PC-9 (cell line): ENCODE results near the gene KRT27. TPM values are rescaled to one million over a fixed set of nuclear protein-coding genes. Genes with fewer than 3 reads are reported as not detected.

Experiments used
- BruUV-seq: library from RNA; stranded (reverse); fragments of 400-500 nt; replicated peaks from 2 replicates; lab custom pipeline; 2021; lab: Mats Ljungman, UMichigan
- CTCF ChIA-PET: fragments of 300-600 bp; sonication (Branson Sonifier 250); formaldehyde crosslinking; loops from one replicate; lab custom pipeline; 2022; ENCODE audit warnings: antibody characterized with exemption; lab: Charles Lee
- POLR2A ChIA-PET: fragments of 300-600 bp; sonication (Branson Sonifier 250); formaldehyde crosslinking; loops from one replicate; lab custom pipeline; 2022; ENCODE audit warnings: antibody characterized with exemption; ENCODE audit not compliant: unreplicated experiment; lab: Charles Lee
- DNase-seq, 2 experiments: peaks; one replicate each; pipeline versions ENCODE4 v3.0.0 to v3.0.0-alpha.2; 2015 to 2022; ENCODE audit warnings: mixed read lengths in 1 of 2
- H2AFZ ChIP-seq: fragments of 200-600 bp; sonication (generic); 2 replicates; pipeline ENCODE4 v1.8.1; 2017; ENCODE audit warnings: antibody characterized with exemption
- H3F3A ChIP-seq: fragments of 200-600 bp; sonication (generic); 2 replicates; pipeline ENCODE4 v1.8.1; 2017; ENCODE audit warnings: antibody characterized with exemption, mild to moderate bottlenecking, low read depth; ENCODE audit not compliant: insufficient read depth
- H3K27ac ChIP-seq: fragments of 200-600 bp; sonication (generic); 2 replicates; pipeline ENCODE4 v1.6.1; 2016; ENCODE audit warnings: mixed run types
- H3K27me3 ChIP-seq: fragments of 200-600 bp; sonication (generic); 2 replicates; pipeline ENCODE4 v1.6.1; 2016; ENCODE audit warnings: low read depth, mixed run types; ENCODE audit not compliant: insufficient read depth
- H3K36me3 ChIP-seq: fragments of 200-600 bp; sonication (generic); 2 replicates; pipeline ENCODE4 v1.6.1; 2016; ENCODE audit warnings: low read depth, mixed run types
- H3K4me1 ChIP-seq: fragments of 200-600 bp; sonication (generic); replicated peaks from 2 replicates; pipeline ENCODE4 v1.6.1; 2016; ENCODE audit warnings: mixed run types; ENCODE audit not compliant: insufficient read depth
- H3K4me2 ChIP-seq: fragments of 200-600 bp; sonication (generic); 2 replicates; pipeline ENCODE4 v1.6.1; 2017; ENCODE audit warnings: mixed run types
- H3K4me3 ChIP-seq: fragments of 200-600 bp; sonication (generic); 2 replicates; pipeline ENCODE4 v1.6.1; 2016; ENCODE audit warnings: mixed run types
- H3K79me2 ChIP-seq: fragments of 200-600 bp; sonication (generic); 2 replicates; pipeline ENCODE4 v1.6.1; 2017; ENCODE audit warnings: low read depth, mixed run types
- H3K9me2 ChIP-seq: fragments of 200-600 bp; sonication (generic); 2 replicates; pipeline ENCODE4 v1.8.1; 2017; ENCODE audit warnings: mild to moderate bottlenecking; ENCODE audit not compliant: insufficient read depth
- H3K9me3 ChIP-seq: fragments of 200-600 bp; sonication (generic); 2 replicates; pipeline ENCODE4 v1.8.1; 2016; ENCODE audit warnings: low read depth; ENCODE audit not compliant: insufficient read depth
- H4K20me1 ChIP-seq: fragments of 200-600 bp; sonication (generic); 2 replicates; pipeline ENCODE4 v1.8.1; 2017; ENCODE audit not compliant: insufficient read depth
- CTCF ChIP-seq: fragments of 200-600 bp; sonication (generic); conservative IDR thresholded peaks from 2 replicates; pipeline ENCODE4 v1.6.1; 2017; ENCODE audit warnings: mixed run types, antibody characterized with exemption, mild to moderate bottlenecking, moderate library complexity
- EZH2 ChIP-seq: fragments of 200-600 bp; sonication (generic); IDR thresholded peaks from 2 replicates; pipeline ENCODE4 v1.8.0; 2017; ENCODE audit warnings: antibody characterized with exemption, low read depth
- intact Hi-C: fragments of 100-400 bp; cut with micrococcal nuclease; formaldehyde crosslinking; loops from one replicate; pipeline ENCODE4 v1.10.0; 2022; ENCODE audit not compliant: unreplicated experiment
- total RNA-seq: library from RNA; stranded (reverse); gene quantifications from 2 replicates; pipeline ENCODE4 v1.2.3, GENCODE V29; 2021

KRT27 gene
- total RNA-seq, 1 experiment from 2014 or later, result not detected

- Histone ChIP-seq H3K9me3 (peaks cover 9% of the 10 kb centered on the region), H3K4me2 (no peak within 1 kb of the TSS), H2AFZ (no peak within 1 kb of the TSS), H3K4me3 (no peak within 1 kb of the TSS), H3K36me3 (no peaks in the 10 kb centered on the region), H3K9me2 (no peaks in the 10 kb centered on the region; the same call in 1 of the 2 replicates), H4K20me1 (no peaks in the 10 kb centered on the region), H3K4me1 (no peaks in the 10 kb centered on the region), H3K27me3 (no peaks in the 10 kb centered on the region), H3F3A (no peaks in the 10 kb centered on the region), H3K79me2 (no peaks in the 10 kb centered on the region), H3K27ac (no peak within 1 kb of the TSS)
- ChIA-PET POLR2A (interaction anchor here (0.6 kb wide), 1 partner anchor 169 kb away, joined by 3 read pairs; no protein-coding TSS in a partner anchor), CTCF (no interaction called here)
- intact Hi-C loops, result no loop called here
- DNase-seq, result no peak
- BruUV-seq, result no TSS peak
- no peak for TF ChIP-seq EZH2
- TF ChIP-seq CTCF, result no peak
These were observed 27.1 kb downstream of the KRT27 start, which contains the start of gene KRT25 for GRCh38 chr17:40755231-40755630. Gene KRT25, minus strand, starts transcription at chr17:40755331. Its CDS starts 60 bp downstream, at chr17:40755271.

GRCh38 chr17:40753804-40754203, 28.5 kb downstream of the KRT27 start:
- no TSS peak for BruUV-seq
- Histone ChIP-seq H2AFZ (no peak overlapping the region), H4K20me1 (no peaks in the 10 kb centered on the region), H3K9me3 (no peaks in the 10 kb centered on the region; the same call in 1 of the 2 replicates), H3K79me2 (no peaks in the 10 kb centered on the region), H3K9me2 (no peaks in the 10 kb centered on the region; the same call in 1 of the 2 replicates), H3K4me1 (no peaks in the 10 kb centered on the region), H3K27ac (no peak overlapping the region), H3F3A (no peaks in the 10 kb centered on the region), H3K36me3 (no peaks in the 10 kb centered on the region), H3K27me3 (0 out of 2 replicates have a peak, but pooled peaks cover 2% of the 10 kb centered on the region), H3K4me2 (no peak overlapping the region), H3K4me3 (no peak overlapping the region)
- CTCF ChIA-PET, result no interaction called here
- POLR2A ChIA-PET, result no interaction called here
- DNase-seq, result no peak
- TF ChIP-seq CTCF, result no peak
- TF ChIP-seq EZH2, result no peak
- intact Hi-C loops, result no loop called here

GRCh38 chr17:40751065-40751464, 31.3 kb downstream of the KRT27 start:
- H2AFZ ChIP-seq, result no peak overlapping the region
- H3K4me2 ChIP-seq, result no peak overlapping the region
- H3K27ac ChIP-seq, result no peak overlapping the region
- no peaks in the 10 kb centered on the region for H3K9me3 ChIP-seq
- H3K9me2 ChIP-seq, result no peaks in the 10 kb centered on the region
- H3F3A ChIP-seq, result no peaks in the 10 kb centered on the region
- H3K27me3 ChIP-seq, result 0 out of 2 replicates have a peak, but pooled peaks cover 2% of the 10 kb centered on the region
- intact Hi-C loops, result no loop called here
- H3K36me3 ChIP-seq, result no peaks in the 10 kb centered on the region
- POLR2A ChIA-PET, result no interaction called here
- no peaks in the 10 kb centered on the region for H3K79me2 ChIP-seq
- no peak for DNase-seq
- H4K20me1 ChIP-seq, result no peaks in the 10 kb centered on the region
- H3K4me1 ChIP-seq, result no peaks in the 10 kb centered on the region
- BruUV-seq, result no TSS peak
- no peak for TF ChIP-seq EZH2
- no peak for TF ChIP-seq CTCF
- CTCF ChIA-PET, result no interaction called here
- no peak overlapping the region for H3K4me3 ChIP-seq
